IMR-90 (cell line): ENCODE measurements around the gene TENM3. TPM values are rescaled to one million over a fixed set of nuclear protein-coding genes. Genes with fewer than 3 reads are reported as not detected.

ENCODE experiments used
- ATAC-seq: fragments of 200-7000 bp; cut with Tn5 transposase; 2 replicates; pipeline ENCODE4 v1.9.1; 2020; ENCODE audit warnings: low read depth, mild to moderate bottlenecking, moderate library complexity
- BruUV-seq: library from RNA; stranded (reverse); fragments of 400-500 nt; replicated peaks from 2 replicates; lab custom pipeline; 2021; lab: Mats Ljungman, UMichigan
- CTCF ChIA-PET: fragments of 300-600 bp; formaldehyde crosslinking; extraction: SDS; loops from one replicate; lab custom pipeline; 2021; ENCODE audit warnings: antibody characterized with exemption; lab: Yijun Ruan, JAX
- POLR2A ChIA-PET: fragments of 300-600 bp; sonication (Branson Sonifier 250); formaldehyde crosslinking; loops from one replicate; lab custom pipeline; 2022; ENCODE audit warnings: antibody characterized with exemption; ENCODE audit not compliant: unreplicated experiment; lab: Charles Lee
- DNase-seq: peaks from one replicate; pipeline ENCODE4 v3.0.0; 2013
- H2AFZ ChIP-seq: replicated peaks from 2 replicates; pipeline ENCODE3; 2013; ENCODE audit warnings: low read length, mild to moderate bottlenecking; ENCODE audit not compliant: poor library complexity
- H2AK5ac ChIP-seq: 2 replicates; pipeline ENCODE4 v1.6.1; 2013; ENCODE audit warnings: low read depth, low read length, inconsistent platforms
- H2AK9ac ChIP-seq: replicated peaks from 2 replicates; pipeline ENCODE3; 2013; ENCODE audit warnings: mild to moderate bottlenecking, low read depth, low read length, moderate library complexity; ENCODE audit not compliant: poor library complexity
- H2BK120ac ChIP-seq: 2 replicates; pipeline ENCODE4 v1.6.1; 2013; ENCODE audit warnings: low read depth, low read length, inconsistent platforms
- H2BK15ac ChIP-seq: 3 replicates; pipeline ENCODE4 v1.6.1; 2013; ENCODE audit warnings: low read depth, low read length, inconsistent platforms
- H2BK20ac ChIP-seq: 2 replicates; pipeline ENCODE4 v1.6.1; 2013; ENCODE audit warnings: low read depth, mild to moderate bottlenecking, inconsistent platforms, low read length, moderate library complexity
- H2BK5ac ChIP-seq: 2 replicates; pipeline ENCODE4 v1.6.1; 2013; ENCODE audit warnings: mild to moderate bottlenecking, low read depth, low read length, inconsistent platforms; ENCODE audit not compliant: poor library complexity, severe bottlenecking
- H3K14ac ChIP-seq: replicated peaks from 2 replicates; pipeline ENCODE4 v1.6.1; 2013; ENCODE audit warnings: low read depth, low read length, inconsistent platforms
- H3K18ac ChIP-seq: 2 replicates; pipeline ENCODE4 v1.6.1; 2013; ENCODE audit warnings: low read depth, low read length, control low read depth
- H3K23ac ChIP-seq: 2 replicates; pipeline ENCODE4 v1.6.1; 2013; ENCODE audit warnings: low read depth, low read length, inconsistent platforms
- H3K27ac ChIP-seq: 2 replicates; pipeline ENCODE4 v1.5.1; 2013; ENCODE audit warnings: mild to moderate bottlenecking, control low read depth, low read length; ENCODE audit not compliant: insufficient read depth
- H3K27me3 ChIP-seq: 2 replicates; pipeline ENCODE4 v1.6.1; 2013; ENCODE audit warnings: low read length; ENCODE audit not compliant: control insufficient read depth, insufficient read depth
- H3K36me3 ChIP-seq: 2 replicates; pipeline ENCODE4 v1.6.1; 2013; ENCODE audit warnings: low read length, mixed read lengths; ENCODE audit not compliant: control insufficient read depth, insufficient read depth
- H3K4ac ChIP-seq: 2 replicates; pipeline ENCODE4 v1.6.1; 2013; ENCODE audit warnings: low read depth, low read length, inconsistent platforms
- H3K4me1 ChIP-seq: 2 replicates; pipeline ENCODE4 v1.6.1; 2013; ENCODE audit warnings: low read length, mixed read lengths; ENCODE audit not compliant: control insufficient read depth, insufficient read depth
- H3K4me2 ChIP-seq: 2 replicates; pipeline ENCODE4 v1.6.1; 2013; ENCODE audit warnings: low read depth, mild to moderate bottlenecking, control low read depth, low read length, moderate library complexity
- H3K4me3 ChIP-seq: 2 replicates; pipeline ENCODE4 v1.5.1; 2013; ENCODE audit warnings: low read depth, mild to moderate bottlenecking, control low read depth, low read length, moderate library complexity; ENCODE audit not compliant: insufficient read depth
- H3K56ac ChIP-seq: 2 replicates; pipeline ENCODE4 v1.6.1; 2013; ENCODE audit warnings: low read length, inconsistent platforms; ENCODE audit not compliant: insufficient read depth; ENCODE audit errors: extremely low read depth
- H3K79me1 ChIP-seq, 2 experiments: 2 replicates each; pipeline ENCODE4 v1.6.1; 2013; ENCODE audit warnings: low read length in 2 of 2, inconsistent platforms in 1 of 2, low read depth in 1 of 2
- H3K9ac ChIP-seq: 2 replicates; pipeline ENCODE4 v1.6.1; 2013; ENCODE audit warnings: low read depth, low read length, control low read depth
- H3K9me1 ChIP-seq: 2 replicates; pipeline ENCODE4 v1.6.1; 2013; ENCODE audit warnings: low read length, inconsistent platforms; ENCODE audit not compliant: insufficient read depth
- H3K9me3 ChIP-seq: 2 replicates; pipeline ENCODE4 v1.6.1; 2013; ENCODE audit warnings: low read length; ENCODE audit not compliant: control insufficient read depth, insufficient read depth
- H4K20me1 ChIP-seq: 2 replicates; pipeline ENCODE4 v1.6.1; 2013; ENCODE audit warnings: low read length, inconsistent platforms; ENCODE audit not compliant: insufficient read depth
- H4K5ac ChIP-seq: 2 replicates; pipeline ENCODE4 v1.6.1; 2013; ENCODE audit warnings: mild to moderate bottlenecking, low read depth, low read length, control low read depth
- H4K8ac ChIP-seq, 2 experiments: 2 replicates each; pipeline ENCODE4 v1.6.1; 2013; ENCODE audit warnings: low read depth in 2 of 2, low read length in 2 of 2, control low read depth in 1 of 2, inconsistent platforms in 1 of 2
- H4K91ac ChIP-seq: 2 replicates; pipeline ENCODE4 v1.6.1; 2013; ENCODE audit warnings: low read depth, low read length, inconsistent platforms; ENCODE audit not compliant: insufficient read depth
- FOS ChIP-seq: fragments of 150-350 bp; IDR thresholded peaks from 2 replicates; pipeline ENCODE4 v1.6.1; 2016; ENCODE audit warnings: low read depth, low read length
- RAD21 ChIP-seq: IDR thresholded peaks from 2 replicates; pipeline ENCODE4 v1.6.1; 2012; ENCODE audit warnings: low read length, improper control_type of control experiment
- RFX5 ChIP-seq: IDR thresholded peaks from 2 replicates; pipeline ENCODE4 v1.8.0; 2012; ENCODE audit warnings: low read depth, mild to moderate bottlenecking, low read length, moderate library complexity
- WGBS, 2 experiments: methylation state at CpG; one replicate each; pipeline versions ENCODE4 v1.1.5 to v1.1.7; 2013; ENCODE audit warnings: missing lambda C conversion rate in 2 of 2; ENCODE audit not compliant: insufficient read length in 1 of 2; ENCODE audit errors: extremely low coverage in 2 of 2; 5-methylcytosine and 5-hydroxymethylcytosine counted together
- dilution Hi-C: fragments of 300-500 bp; cut with HindIII; formaldehyde crosslinking; loops from one replicate; pipeline ENCODE4 v1.14.3; 2018; ENCODE audit warnings: low sequenced_read_pairs; ENCODE audit not compliant: unreplicated experiment
- in situ Hi-C: fragments of 300-500 bp; cut with MboI; formaldehyde crosslinking; loops from 3 replicates; pipeline ENCODE4 v1.14.3; 2019; ENCODE audit warnings: low sequenced_read_pairs, inconsistent platforms, mixed read lengths
- intact Hi-C: fragments of 100-400 bp; cut with micrococcal nuclease; formaldehyde crosslinking; loops from 2 replicates; pipeline ENCODE4 v1.10.0; 2022
- polyA plus RNA-seq, 3 experiments: library from polyadenylated mRNA; depleted of rRNA; stranded (reverse); fragments of >200 nt; gene quantifications; 2 replicates each; pipeline ENCODE4 v1.2.3, GENCODE V29; 2012; ENCODE audit warnings: low replicate concordance in 1 of 3
- total RNA-seq: library from RNA; depleted of rRNA; stranded (reverse); fragments of >200 nt; gene quantifications from 2 replicates; pipeline ENCODE4 v1.2.3, GENCODE V29; 2012

The TENM3 gene
- total and polyA plus RNA-seq, 2 of the 4 experiments (the other 2 are of a cell fraction), result 29.9 to 173 TPM

- Histone ChIP-seq H4K8ac (peak overlapping the region in 1 of 2 experiments; percentile 61; a peak in 2 of 4 replicates), H3K14ac (peak overlapping the region; percentile 70; the same call in 1 of the 2 replicates), H2BK15ac (peak overlapping the region; percentile 19; the same call in 1 of the 3 replicates), H2BK5ac (peak overlapping the region; percentile 57), H3K79me1 (peaks cover 5 to 20% of the 10 kb centered on the region in 2 experiments; a peak in 2 of 4 replicates), H4K91ac (peak overlapping the region; percentile 64), H4K5ac (peak overlapping the region; percentile 44), H2AFZ (no peak overlapping the region), H3K4me2 (no peak overlapping the region), H2BK20ac (peak overlapping the region; percentile 73), H3K4me3 (no peak overlapping the region), H3K56ac (no peak overlapping the region), H2AK9ac (no peak overlapping the region), H2BK120ac (peak overlapping the region; percentile 67), H3K27me3 (no peaks in the 10 kb centered on the region), H3K4me1 (peaks cover 10% of the 10 kb centered on the region), H4K20me1 (no peaks in the 10 kb centered on the region), H3K4ac (peak overlapping the region; percentile 73), H2AK5ac (peak overlapping the region; percentile 52), H3K9me3 (no peaks in the 10 kb centered on the region), H3K18ac (peak overlapping the region; percentile 66), H3K23ac (no peak overlapping the region), H3K9me1 (peaks cover 11% of the 10 kb centered on the region), H3K36me3 (no peaks in the 10 kb centered on the region), H3K27ac (peak overlapping the region; percentile 43; the same call in 1 of the 2 replicates), H3K9ac (no peak overlapping the region)
- ATAC-seq (no peak), DNase-seq (no peak)
- CTCF ChIA-PET, result no interaction called here
- intact Hi-C loops (no loop called here), in situ Hi-C loops (no loop called here), dilution Hi-C loops (no loop called here)
- WGBS, 2 experiments, result no CpG with 5 or more reads among the region's 6 CpGs
- TF ChIP-seq RAD21 (no peak), RFX5 (no peak), FOS (no peak)
- POLR2A ChIA-PET, result no interaction called here
- no TSS peak for BruUV-seq
Observed at GRCh38 chr4:182208526-182209050, 34.6 kb upstream of the TENM3 start.
